ENCODE data around the gene SLC2A8.

DNA sequence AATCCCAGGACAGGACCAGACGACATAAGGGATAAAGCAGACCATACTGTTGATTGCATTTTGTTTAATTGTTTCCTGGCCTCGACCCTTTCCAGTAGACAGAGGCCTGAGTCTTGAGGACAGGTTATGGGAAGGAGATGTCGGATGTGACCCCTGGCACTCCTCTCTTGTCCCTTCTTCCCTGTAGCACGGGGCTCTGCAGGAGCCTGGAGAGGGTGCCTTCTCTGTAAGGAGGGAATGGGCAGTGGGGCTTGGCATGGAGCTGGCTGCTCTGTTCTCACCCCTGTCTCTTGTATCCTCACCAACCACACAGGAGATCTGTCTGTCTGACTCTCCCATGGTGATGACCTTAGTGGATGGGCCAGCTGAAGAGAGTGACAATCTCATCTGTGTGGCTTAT lies 40.1 kb upstream of the SLC2A8 start:
- TF ChIP-seq, protein P1, sequence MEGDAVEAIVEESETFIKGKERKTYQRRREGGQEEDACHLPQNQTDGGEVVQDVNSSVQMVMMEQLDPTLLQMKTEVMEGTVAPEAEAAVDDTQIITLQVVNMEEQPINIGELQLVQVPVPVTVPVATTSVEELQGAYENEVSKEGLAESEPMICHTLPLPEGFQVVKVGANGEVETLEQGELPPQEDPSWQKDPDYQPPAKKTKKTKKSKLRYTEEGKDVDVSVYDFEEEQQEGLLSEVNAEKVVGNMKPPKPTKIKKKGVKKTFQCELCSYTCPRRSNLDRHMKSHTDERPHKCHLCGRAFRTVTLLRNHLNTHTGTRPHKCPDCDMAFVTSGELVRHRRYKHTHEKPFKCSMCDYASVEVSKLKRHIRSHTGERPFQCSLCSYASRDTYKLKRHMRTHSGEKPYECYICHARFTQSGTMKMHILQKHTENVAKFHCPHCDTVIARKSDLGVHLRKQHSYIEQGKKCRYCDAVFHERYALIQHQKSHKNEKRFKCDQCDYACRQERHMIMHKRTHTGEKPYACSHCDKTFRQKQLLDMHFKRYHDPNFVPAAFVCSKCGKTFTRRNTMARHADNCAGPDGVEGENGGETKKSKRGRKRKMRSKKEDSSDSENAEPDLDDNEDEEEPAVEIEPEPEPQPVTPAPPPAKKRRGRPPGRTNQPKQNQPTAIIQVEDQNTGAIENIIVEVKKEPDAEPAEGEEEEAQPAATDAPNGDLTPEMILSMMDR (IDR thresholded peaks at IDR 0.05; ENCODE audit: low read length), result no peak
- no peak for TF ChIP-seq EZH2 (optimal IDR thresholded peaks at IDR 0.05; ENCODE audit: low read depth, low read length)

Data from MM.1S (cell line).